SJSA1 (cell line): ENCODE results near the gene CES5A. TPM values are rescaled to one million over a fixed set of nuclear protein-coding genes. Genes with fewer than 3 reads are reported as not detected.
"Not testable (repeated sequence)": the region's sequence is repeated elsewhere in the genome, so short reads cannot be mapped to it uniquely, and the experiment has no call there.

Experiments used
- DNase-seq, 2 experiments: peaks; one replicate each; pipeline ENCODE4 v3.0.0-alpha.2; 2015 to 2020; ENCODE audit warnings: low spot score in 2 of 2, low read depth in 1 of 2
- H3K27ac ChIP-seq: fragments of 250-450 bp; sonication (Bioruptor Pico); 2 replicates; pipeline ENCODE4 v1.5.1; 2020; ENCODE audit warnings: mild to moderate bottlenecking, moderate library complexity
- H3K27me3 ChIP-seq: fragments of 250-450 bp; sonication (Bioruptor Pico); replicated peaks from 2 replicates; pipeline ENCODE4 v1.5.1; 2020; ENCODE audit warnings: mild to moderate bottlenecking, moderate library complexity
- H3K36me3 ChIP-seq: fragments of 250-450 bp; sonication (Bioruptor Pico); 2 replicates; pipeline ENCODE4 v1.5.1; 2020; ENCODE audit warnings: mild to moderate bottlenecking
- H3K4me1 ChIP-seq: fragments of 250-450 bp; sonication (Bioruptor Pico); replicated peaks from 2 replicates; pipeline ENCODE4 v1.6.1; 2021; ENCODE audit warnings: mild to moderate bottlenecking
- H3K4me3 ChIP-seq: fragments of 250-450 bp; sonication (Bioruptor Pico); 2 replicates; pipeline ENCODE4 v1.5.1; 2020; ENCODE audit warnings: mild to moderate bottlenecking
- H3K9me3 ChIP-seq: fragments of 250-450 bp; sonication (Bioruptor Pico); replicated peaks from 2 replicates; pipeline ENCODE4 v1.5.1; 2020; ENCODE audit warnings: mild to moderate bottlenecking
- total RNA-seq: library from RNA; depleted of rRNA; stranded (reverse); fragments of >200 nt; shearing (Covaris generic); gene quantifications from 2 replicates; pipeline ENCODE4 v1.2.3, GENCODE V29; 2014; rRNA removed

Gene CES5A
- total RNA-seq, 1 experiment from 2014 or later, result not detected

DNA sequence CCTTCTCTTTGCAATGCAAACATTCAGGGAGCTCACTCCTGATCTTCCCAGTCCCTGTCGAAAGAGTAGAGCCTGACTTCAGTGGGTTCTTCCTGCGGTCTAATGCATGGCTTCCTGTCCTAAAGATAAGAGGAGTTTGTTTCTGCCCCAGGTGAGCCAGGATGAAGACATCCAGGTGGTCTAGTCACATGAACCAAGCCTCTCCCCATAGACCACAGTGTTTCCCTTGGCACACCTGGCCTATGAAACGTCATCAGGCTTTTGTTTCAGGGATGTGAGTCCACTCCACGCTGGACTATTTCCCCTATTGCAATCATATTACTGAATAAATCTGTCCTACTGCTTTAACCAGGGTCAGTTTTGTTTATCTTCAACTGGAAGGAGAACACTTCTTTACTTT, 63.4 kb downstream of the CES5A start:
- Histone ChIP-seq H3K4me1 (no peaks in the 10 kb centered on the region), H3K27me3 (no peaks in the 10 kb centered on the region), H3K4me3 (no peak overlapping the region), H3K36me3 (no peaks in the 10 kb centered on the region), H3K9me3 (no peaks in the 10 kb centered on the region), H3K27ac (no peak overlapping the region)
- DNase-seq, result no peak

DNA sequence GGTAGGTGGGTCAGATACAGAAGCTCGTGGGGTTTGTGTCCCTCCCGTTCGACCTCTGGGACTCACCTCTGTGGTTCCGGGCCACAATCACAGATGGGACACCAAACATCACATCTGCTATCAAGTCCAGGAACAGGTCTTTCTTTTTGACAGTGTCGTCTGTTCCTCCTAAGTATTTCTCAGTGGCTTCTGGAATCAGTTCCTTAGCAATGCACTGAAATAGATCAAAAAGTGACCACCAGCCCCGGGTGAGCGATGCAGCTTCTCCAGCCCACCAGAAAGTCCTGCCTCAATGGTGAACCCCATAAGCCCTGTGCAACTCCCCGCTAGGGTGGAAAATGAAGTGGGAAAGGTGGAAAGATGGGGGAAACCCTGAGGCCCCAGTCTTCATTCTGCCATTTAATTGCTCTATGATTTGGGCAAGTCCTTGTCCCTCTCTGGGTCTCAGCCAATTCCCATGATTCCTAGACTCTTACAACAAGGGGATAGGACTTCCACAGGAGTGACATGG, 64.7 kb downstream of the CES5A start:
- Histone ChIP-seq H3K27me3 (no peaks in the 10 kb centered on the region), H3K27ac (no peak overlapping the region), H3K9me3 (no peaks in the 10 kb centered on the region), H3K4me3 (no peak overlapping the region), H3K4me1 (no peaks in the 10 kb centered on the region), H3K36me3 (no peaks in the 10 kb centered on the region)
- no peak for DNase-seq

DNA sequence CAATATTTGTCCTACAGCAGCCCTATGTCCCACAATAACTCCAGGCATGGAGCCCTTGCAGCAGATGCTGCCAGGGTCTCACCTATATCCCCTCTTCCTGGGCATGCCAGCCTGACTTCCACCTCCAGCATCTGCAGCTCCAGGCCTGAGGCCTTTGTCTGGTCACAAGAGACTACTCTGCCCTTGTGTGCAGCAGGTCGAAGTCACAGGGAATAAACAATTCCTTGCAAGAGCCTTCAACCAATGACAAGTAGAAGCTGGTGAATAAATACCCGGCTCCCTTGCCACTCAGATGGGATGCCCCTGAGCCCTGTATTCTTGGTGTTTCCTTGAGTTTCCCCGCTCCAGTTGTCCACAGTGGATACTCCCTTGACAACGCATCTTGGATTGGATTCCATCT, 65.3 kb downstream of the CES5A start:
- Histone ChIP-seq H3K27ac (no peak overlapping the region), H3K4me1 (no peaks in the 10 kb centered on the region), H3K27me3 (no peaks in the 10 kb centered on the region), H3K4me3 (no peak overlapping the region), H3K36me3 (no peaks in the 10 kb centered on the region), H3K9me3 (no peaks in the 10 kb centered on the region)
- no peak for DNase-seq

DNA sequence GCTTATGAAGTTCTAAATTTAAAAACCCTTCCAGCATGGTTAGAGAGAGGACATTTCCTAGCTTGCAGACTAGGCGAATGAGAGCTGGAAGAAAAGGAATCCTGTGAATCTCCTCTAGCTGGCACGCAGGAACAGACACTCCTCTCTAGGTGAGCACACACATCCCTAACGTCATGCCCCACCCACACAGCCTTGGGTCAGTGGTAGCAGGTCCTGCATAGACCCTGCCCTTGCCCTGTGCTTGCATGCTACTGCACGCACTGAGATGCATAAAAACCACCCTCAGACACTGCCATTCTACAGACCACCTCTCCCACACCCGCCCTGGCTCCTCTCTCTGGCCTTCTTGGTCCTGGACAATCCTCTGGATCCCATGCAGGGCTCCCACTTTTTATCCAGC, 65.8 kb downstream of the CES5A start:
- H3K36me3 ChIP-seq, result no peaks in the 10 kb centered on the region
- no peak overlapping the region for H3K27ac ChIP-seq
- no peaks in the 10 kb centered on the region for H3K4me1 ChIP-seq
- H3K27me3 ChIP-seq, result no peaks in the 10 kb centered on the region
- H3K4me3 ChIP-seq, result no peak overlapping the region
- H3K9me3 ChIP-seq, result no peaks in the 10 kb centered on the region
- no peak for DNase-seq

DNA sequence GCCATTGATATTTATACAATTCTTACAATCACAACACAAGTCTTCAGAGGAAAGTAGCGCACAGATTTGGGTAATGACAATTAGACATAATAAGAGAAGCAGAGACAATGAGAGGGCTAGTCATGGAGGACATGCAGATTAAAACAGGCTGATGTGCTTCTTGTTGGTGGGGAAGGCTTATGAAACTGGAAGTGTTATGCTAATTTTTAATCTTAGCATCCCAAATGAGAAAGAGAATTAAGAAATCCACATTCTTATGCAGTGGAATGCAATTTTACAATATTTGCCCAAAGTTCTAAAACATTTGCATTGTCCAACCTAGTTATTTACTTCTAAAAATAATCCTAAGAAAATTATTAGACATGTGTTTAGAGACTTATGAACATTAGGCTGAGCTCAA, 66.9 kb downstream of the CES5A start:
- H3K27me3 ChIP-seq, H3K4me1 ChIP-seq, H3K27ac ChIP-seq, H3K36me3 ChIP-seq, H3K4me3 ChIP-seq, DNase-seq, H3K9me3 ChIP-seq: not testable (repeated sequence)

DNA sequence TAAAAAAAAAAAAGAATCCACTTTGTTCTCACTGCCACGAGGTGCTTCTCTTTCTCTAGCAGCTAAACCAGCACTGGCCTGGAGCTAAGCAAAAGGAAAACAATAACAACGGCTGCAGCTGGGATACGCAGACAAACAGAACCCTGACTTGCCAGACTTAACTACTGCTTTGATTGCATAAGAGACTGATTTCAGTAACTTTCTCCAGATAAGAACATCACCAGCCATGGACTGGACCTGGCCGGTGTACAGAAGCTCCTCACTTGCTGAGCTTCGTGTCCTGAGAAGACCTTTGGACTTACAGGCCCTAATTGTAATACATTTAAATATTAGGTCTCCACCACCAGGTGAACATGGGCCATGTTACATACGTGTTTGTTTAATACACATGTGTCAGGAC, 70.1 kb downstream of the CES5A start:
- not testable (repeated sequence) for H3K4me1 ChIP-seq, H3K4me3 ChIP-seq, H3K36me3 ChIP-seq, H3K27ac ChIP-seq, H3K27me3 ChIP-seq, DNase-seq, H3K9me3 ChIP-seq

DNA sequence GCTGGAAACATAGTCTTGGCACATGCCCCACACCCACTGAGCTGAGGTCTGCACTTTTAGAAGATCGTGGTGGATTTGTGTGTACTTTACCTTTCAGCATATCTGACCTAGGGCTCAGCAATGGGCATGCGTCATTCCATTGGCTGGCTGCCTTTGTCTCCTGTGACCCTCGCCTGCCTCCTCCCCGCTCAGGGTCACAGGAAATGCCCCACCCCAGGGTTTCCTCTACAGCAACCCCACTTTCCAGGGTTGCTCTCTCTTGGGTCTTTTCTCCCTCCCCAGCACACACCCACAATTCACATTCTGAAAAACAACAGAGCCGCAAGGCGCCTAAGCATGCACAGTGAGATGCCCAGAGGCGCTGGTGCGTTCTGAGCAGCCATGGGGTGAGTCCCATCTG, 71.5 kb downstream of the CES5A start:
- H3K36me3 ChIP-seq, H3K9me3 ChIP-seq, H3K4me3 ChIP-seq, H3K4me1 ChIP-seq, H3K27me3 ChIP-seq, H3K27ac ChIP-seq, DNase-seq: not testable (repeated sequence)

Other genes with a start within 250 kb of the CES5A start
- gene SLC6A2, start 219.4 kb downstream of the CES5A start, total RNA-seq, result not detected in 2 replicates
- gene CES1, start 42.3 kb downstream of the CES5A start, total RNA-seq, result not detected in 2 replicates